KOPT-K1 (cell line): Measurements from ENCODE around the gene CD72.

Experiments used
- H3K27ac ChIP-seq: fragments of 200-600 bp; sonication (generic); 2 replicates; pipeline ENCODE4 v1.5.1; 2016; ENCODE audit warnings: antibody characterized with exemption, mild to moderate bottlenecking, low read depth, low read length; ENCODE audit not compliant: poor library complexity, severe bottlenecking
- H3K36me3 ChIP-seq: fragments of 200-600 bp; sonication (generic); 2 replicates; pipeline ENCODE4 v1.5.1; 2017; ENCODE audit warnings: antibody characterized with exemption, mild to moderate bottlenecking, low read length, moderate library complexity; ENCODE audit not compliant: insufficient read depth
- H3K9me3 ChIP-seq: fragments of 200-600 bp; sonication (generic); 2 replicates; pipeline ENCODE4 v1.5.1; 2017; ENCODE audit warnings: antibody characterized with exemption, low read length, mild to moderate bottlenecking; ENCODE audit not compliant: insufficient read depth, poor library complexity, severe bottlenecking

Gene CD72

DNA sequence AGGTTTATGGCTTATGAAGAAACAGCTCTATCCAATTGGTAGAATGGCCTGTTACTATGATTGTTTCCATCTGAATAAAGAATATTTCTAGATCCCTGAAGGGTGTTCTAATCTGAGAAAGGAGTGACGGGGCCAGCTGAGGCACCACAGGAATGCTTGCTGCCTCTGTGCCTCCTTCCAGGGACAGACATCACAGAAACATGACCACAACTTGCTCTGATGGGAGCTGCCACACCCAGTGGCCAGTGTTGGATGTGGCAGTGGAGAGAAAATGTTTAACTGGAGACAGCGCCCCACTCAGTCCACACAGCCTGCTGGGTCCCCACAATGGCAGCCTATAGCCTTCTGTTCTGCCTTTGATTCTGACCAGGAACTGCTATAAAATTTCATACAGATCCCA lies 51.8 kb downstream of the CD72 start:
- Histone ChIP-seq H3K36me3 (no peaks in the 10 kb centered on the region), H3K9me3 (no peaks in the 10 kb centered on the region), H3K27ac (no peak overlapping the region)

- H3K27ac ChIP-seq: no peak overlapping the region
- H3K36me3 ChIP-seq: no peaks in the 10 kb centered on the region
- H3K9me3 ChIP-seq: no peaks in the 10 kb centered on the region
These were observed 53.6 kb downstream of the CD72 start for GRCh38 chr9:35564658-35565061.

DNA sequence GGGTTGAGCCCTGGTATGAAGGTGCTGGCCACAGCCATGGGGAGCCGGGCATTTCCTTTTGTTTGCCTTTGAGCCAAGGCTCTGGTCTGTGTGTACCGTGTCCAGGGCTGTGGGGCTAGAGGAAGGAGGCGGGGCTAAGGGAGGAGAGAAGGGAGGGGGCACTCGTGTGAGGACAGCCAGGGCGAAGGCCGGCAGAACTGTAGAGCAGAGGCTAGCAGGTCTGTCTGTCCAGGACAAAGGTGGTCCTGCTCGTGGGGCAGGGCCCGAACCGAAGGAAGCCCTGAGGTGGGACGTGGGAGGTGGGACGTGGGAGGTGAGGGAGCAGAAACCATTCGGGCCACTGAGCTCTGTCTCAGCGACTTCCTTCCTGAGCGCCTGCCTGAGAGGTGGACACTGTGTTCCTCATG lies 54.4 kb downstream of the CD72 start:
- Histone ChIP-seq H3K27ac (no peak overlapping the region), H3K36me3 (no peaks in the 10 kb centered on the region), H3K9me3 (no peaks in the 10 kb centered on the region)

- Histone ChIP-seq H3K9me3 (no peaks in the 10 kb centered on the region), H3K27ac (no peak overlapping the region), H3K36me3 (no peaks in the 10 kb centered on the region)
These were observed 55.1 kb downstream of the CD72 start for GRCh38 chr9:35562895-35563780.

DNA sequence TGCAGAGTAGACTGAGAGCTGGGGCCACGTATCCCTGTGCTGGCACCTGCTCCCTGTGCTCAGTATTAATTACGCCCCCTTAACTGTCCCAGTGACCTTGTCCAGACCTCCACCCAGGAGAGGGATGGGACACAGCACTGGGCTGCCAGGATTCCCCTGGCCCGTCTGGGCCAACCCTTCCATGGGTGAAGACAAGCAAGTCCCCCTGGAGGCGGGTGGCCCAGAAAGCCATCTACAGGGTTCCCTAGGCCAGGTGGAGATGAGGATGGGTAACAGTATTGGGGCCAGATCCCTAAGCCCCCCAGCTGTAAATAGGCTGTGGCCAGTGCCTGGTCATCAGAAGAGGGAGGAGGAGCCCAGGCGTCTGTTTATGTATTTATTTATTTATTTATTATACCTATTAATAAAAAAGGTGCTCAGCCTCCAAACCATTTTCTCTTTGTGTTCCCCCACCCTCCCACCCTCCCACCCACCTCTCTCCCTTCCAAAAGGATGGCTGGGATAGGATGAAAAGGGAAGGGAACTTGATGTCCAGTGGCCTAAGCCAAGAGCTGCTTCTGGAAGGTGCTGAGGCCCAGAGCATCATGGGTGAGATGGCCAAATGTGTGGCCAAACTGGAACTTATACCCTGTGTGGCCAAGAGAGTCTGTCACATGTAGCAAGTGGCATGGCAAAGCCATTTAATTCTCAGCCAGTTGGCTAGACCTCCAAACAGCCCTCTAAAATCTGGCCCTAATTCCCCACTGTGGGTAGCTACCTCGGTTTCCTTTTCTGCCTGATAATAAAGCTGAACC lies 56.5 kb downstream of the CD72 start:
- no peaks in the 10 kb centered on the region for H3K36me3 ChIP-seq
- H3K27ac ChIP-seq: no peak overlapping the region
- H3K9me3 ChIP-seq: no peaks in the 10 kb centered on the region

DNA sequence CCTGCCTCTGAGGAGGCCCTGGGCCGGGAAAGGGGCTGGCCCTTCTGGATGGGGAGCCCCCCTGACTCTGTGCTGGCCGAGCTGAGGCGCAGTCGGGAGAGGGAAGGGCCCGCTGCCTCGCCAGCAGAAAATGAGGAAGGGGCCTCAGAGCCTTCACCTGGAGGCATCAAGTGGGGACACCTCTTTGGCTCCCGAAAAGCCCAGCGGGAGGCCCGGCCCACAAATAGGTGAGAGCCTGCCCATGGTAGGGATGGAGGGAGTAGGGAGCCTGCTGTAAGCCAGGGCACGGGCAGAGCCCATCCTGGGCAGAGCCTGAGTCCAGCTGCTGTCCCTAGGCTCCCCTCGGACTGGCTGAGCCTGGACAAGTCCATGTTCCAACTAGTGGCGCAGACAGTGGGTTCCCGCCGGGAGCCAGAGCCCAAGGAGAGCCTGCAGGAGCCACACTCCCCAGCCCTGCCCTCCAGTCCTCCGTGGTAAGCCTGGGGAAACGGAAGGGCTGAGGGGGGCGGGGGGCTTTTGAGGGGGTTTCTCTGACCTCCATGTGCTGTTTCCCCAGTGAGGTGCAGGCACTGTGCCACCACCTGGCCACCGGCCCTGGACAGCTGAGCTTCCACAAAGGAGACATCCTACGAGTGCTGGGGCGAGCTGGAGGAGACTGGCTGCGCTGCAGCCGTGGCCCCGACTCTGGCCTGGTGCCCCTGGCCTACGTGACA lies 57.4 kb downstream of the CD72 start:
- Histone ChIP-seq H3K36me3 (no peaks in the 10 kb centered on the region), H3K27ac (no peak overlapping the region), H3K9me3 (no peaks in the 10 kb centered on the region)
